Measurements from ENCODE around the gene ESRRG.

Gene ESRRG

DNA sequence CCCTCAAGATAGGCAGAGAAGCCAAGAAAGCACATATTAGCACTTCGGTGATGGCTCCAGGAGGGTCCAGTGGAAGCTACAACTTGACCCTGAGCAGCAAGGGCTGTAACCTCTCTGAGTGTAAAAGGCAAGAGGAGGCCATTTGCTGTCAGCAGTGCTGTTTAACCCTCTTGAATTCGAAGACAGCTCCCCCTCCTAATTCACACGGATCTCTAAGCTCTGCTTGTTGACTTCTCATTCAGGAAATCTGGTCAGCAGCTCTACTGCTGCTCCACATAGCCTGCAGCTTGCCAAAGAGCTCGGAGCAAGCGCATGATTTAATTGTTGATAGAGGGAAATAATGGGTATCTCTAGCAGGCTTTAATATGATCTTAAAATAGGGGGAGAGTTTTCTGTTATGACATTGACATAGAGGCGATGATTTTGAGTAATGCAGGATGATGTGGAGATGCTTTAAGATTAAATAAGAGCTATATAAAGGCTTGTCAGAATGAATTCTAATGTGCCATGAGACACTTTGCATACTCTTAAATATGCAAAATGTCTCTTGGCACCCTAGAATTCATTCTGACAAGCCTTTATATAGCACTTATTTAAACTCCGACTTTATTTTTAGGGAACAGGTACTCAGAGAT lies 220.6 kb downstream of the ESRRG start:
- no peak for DNase-seq (ENCODE audit: low spot score)

GRCh38 chr1:216500273-216500967 lies 222.8 kb downstream of the ESRRG start:
- DNase-seq (ENCODE audit: low spot score) = no peak

DNA sequence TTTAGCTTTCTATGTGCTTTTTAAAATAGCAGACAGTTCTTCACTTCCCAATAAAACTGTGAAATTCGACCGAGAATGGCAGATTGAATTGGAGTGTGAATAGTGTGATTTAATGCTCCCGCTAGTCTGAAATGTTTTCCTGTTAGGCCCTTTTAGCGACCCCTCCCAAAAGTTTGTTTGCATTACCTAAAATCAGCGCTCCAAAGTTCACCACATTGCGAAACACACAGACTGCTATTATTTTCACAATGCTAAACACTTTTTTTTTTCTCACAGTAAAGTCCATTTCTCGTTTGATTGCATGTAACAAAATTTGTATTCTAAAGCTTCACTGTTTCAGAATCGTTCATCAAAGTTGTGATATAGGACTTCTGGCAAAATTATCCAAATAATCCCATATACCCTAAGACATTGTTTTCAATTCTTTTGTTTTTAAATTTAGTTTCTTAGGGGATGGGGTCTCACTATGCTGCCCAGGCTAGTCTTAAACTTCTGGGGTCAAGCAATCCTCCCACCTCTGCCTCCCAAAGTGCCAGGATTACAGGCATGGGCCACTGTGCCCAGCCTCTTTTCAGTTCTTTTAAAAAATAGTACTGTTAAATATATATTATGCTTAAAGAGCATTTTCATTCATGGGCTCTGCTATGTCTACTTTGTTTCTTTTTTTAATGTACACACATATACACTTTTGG lies 223.5 kb downstream of the ESRRG start:
- no peak for DNase-seq (ENCODE audit: low spot score)

GRCh38 chr1:216498277-216498676 lies 225.0 kb downstream of the ESRRG start:
- no peak for DNase-seq (ENCODE audit: low spot score)

DNA sequence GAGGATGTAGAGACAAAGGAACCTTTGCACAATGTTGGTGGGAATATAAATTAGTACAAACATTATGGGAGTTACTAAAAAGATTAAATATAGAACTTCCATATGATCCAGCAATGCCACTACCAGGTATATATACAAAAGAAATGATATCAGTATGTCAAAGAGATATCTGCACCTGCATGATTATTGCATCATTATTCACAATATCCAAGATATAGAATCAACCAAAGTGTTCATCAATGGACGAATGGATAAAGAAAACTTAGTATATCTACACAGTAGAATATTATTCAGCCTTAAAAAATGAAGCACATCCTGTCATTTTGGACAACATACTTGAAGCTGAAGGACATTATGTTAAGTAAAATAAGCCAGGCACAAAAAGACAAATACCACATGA lies 238.2 kb downstream of the ESRRG start:
- no peak for DNase-seq (ENCODE audit: low spot score)

GRCh38 chr1:216483672-216484401 lies 239.4 kb downstream of the ESRRG start:
- DNase-seq (ENCODE audit: low spot score) = no peak

DNA sequence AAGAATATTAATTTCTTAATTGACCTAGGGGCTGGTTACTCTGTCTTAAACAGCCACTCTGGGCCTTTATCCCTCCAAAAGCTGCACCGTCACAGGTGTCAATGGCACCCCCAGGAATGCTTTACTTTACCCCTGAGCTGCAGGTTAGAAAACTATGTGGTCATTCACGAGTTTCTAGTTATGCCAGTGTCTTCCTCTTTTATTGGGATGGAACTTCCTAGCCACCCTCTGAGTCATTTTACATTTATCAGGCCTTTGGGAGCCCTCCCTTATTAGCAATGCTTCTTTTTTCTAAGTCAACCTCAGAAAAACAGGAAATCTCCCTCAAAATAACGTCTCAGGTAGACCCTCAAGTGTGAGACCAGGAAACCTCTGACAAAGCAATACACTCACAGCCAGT lies 240.6 kb downstream of the ESRRG start:
- no peak for DNase-seq (ENCODE audit: low spot score)

DNA sequence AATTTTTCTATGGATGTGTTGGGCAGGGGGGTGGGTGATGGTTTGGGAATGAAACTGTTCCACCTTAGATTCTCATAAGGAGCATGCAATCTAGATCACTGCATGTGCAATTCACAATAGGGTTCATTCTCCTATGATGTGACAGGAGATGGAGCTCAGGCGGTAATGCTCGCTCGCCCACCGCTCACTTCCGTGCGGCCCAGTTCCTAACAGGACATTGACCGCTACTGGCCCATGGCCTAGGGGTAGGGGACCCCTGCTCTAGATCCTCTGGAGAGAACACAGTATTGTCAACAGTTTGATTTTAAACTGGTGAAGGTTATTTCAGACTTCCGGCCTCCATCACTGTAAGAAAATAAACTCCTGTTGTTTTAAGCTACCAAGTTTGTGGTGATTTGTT lies 245.0 kb downstream of the ESRRG start:
- DNase-seq (ENCODE audit: low spot score) = no peak

GRCh38 chr1:216476341-216476740 lies 246.9 kb downstream of the ESRRG start:
- DNase-seq (ENCODE audit: low spot score) = no peak

GRCh38 chr1:216475659-216476276 lies 247.5 kb downstream of the ESRRG start:
- no peak for DNase-seq (ENCODE audit: low spot score)

- DNase-seq (ENCODE audit: low spot score) = no peak
Measured at GRCh38 chr1:216466162-216466801, 256.9 kb downstream of the ESRRG start.

- DNase-seq (ENCODE audit: low spot score) = no peak
Measured at GRCh38 chr1:216464489-216464888, 258.7 kb downstream of the ESRRG start.

DNA sequence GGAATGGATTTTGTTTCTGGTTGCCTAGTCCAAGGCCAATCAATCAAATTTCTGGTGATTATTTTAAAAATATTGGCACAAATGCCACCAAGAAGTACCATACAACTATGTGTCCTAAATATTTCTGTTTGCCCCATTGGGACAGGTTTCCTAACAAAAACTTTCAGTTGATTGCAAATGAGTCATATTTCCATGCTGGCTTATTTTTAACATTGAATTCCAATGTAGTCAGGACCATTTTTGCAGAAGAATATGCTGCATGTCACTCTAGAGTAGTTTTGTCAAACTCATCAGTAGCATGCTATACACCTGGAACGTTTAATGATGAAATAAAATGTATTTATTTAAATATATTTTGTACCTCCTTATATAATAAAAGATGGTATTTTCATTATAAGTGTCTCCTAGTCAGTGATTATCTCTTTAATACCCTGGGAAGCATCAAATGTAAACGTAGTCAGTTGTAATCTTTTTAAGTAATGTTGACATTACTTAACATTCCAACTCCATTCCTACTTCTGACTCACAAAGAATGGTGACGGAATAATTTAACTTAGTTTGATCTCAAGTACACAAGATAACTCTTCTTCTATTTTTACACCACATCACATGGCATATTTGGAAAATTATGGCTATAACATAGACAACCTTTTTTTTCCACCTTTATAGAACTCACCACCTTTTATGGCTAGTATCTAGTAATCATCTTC lies 261.0 kb downstream of the ESRRG start:
- DNase-seq (ENCODE audit: low spot score) = no peak

- DNase-seq (ENCODE audit: low spot score) = no peak
Measured at GRCh38 chr1:216461466-216461865, 261.8 kb downstream of the ESRRG start.

DNA sequence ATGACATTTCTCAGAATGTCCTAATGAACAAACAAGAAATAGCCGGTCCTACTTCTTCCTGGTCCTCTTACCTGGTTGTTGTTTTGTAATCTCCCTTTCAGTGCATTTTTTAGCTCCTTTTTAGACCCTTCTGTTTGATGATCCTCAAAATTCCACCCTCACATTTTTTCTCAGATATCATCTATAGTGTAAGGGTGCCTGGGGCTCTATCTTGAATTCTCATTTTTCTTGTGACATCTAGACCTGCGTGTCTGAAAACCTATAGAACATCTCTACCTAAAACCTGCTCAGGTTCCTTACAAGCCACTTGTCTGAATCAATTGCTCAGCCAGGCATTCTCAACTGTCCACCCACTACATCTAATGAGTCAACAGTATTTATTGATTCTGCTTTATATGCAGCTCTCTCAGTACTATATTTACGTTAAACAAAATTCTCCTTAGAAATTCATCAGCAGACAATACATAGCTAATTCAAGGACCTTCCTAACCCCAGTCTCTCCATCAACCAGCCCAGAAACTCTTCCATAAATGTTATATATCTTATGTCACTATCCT lies 263.5 kb downstream of the ESRRG start:
- DNase-seq (ENCODE audit: low spot score) = no peak

- no peak for DNase-seq (ENCODE audit: low spot score)
Measured at GRCh38 chr1:216458812-216459211, 264.4 kb downstream of the ESRRG start.

DNA sequence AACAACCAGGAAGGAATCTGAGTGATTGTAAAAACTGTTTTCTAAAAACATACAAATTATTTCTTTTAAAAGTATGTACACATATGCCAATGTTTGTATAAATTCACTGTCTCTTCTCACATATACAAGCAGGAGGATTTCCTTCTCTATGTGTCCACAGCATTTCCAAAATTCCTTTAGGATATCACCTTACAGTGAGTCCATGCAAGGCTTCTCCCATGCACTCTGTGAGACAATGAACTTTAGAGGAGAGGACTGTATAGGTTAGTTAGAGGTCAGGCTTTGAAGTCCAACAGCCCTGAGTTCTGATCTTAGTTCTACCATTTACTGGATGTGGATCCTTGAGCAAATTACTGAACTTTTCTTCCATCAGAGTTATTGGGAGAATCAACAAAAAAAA lies 265.9 kb downstream of the ESRRG start:
- no peak for DNase-seq (ENCODE audit: low spot score)

- no peak for DNase-seq (ENCODE audit: low spot score)
Measured at GRCh38 chr1:216456682-216457081, 266.5 kb downstream of the ESRRG start.

GRCh38 chr1:216453777-216454176 lies 269.5 kb downstream of the ESRRG start:
- DNase-seq (ENCODE audit: low spot score) = no peak
